Measurements from ENCODE around the gene SETD4. TPM values are rescaled to one million over a fixed set of nuclear protein-coding genes. Genes with fewer than 3 reads are reported as not detected.

Gene SETD4
- polyA plus RNA-seq, 1 experiment: 12.2 TPM

DNA sequence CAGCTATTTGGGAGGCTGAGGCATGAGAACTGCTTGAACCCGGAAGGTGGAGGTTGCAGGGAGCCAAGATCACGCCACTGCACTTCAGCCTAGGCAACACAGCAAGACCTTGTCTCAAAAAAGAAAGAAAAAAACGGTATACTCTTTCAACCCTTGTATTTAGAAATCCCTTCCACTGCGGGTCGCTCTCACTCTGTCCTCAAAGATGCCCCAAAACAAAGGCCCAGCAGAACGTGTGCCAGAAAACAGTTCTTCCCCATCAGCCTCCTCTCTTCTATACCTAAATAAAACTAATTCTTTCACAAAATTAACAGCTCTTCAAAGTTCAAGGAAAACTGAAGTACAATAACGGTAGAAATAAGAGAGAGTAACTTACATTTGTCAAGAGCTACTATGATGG is 13.2 kb downstream of the SETD4 start:
- ChIA-PET CTCF (no interaction called here), POLR2A (no interaction called here)
- no peaks in the 10 kb centered on the region for H3K9me3 ChIP-seq (ENCODE audit: control insufficient read depth, insufficient read depth, low read length)
- DNase-seq (ENCODE audit: low read depth, low spot score): no peak
- H3K27me3 ChIP-seq (ENCODE audit: control insufficient read depth, insufficient read depth, low read length): no peaks in the 10 kb centered on the region
- TF ChIP-seq, protein P1, sequence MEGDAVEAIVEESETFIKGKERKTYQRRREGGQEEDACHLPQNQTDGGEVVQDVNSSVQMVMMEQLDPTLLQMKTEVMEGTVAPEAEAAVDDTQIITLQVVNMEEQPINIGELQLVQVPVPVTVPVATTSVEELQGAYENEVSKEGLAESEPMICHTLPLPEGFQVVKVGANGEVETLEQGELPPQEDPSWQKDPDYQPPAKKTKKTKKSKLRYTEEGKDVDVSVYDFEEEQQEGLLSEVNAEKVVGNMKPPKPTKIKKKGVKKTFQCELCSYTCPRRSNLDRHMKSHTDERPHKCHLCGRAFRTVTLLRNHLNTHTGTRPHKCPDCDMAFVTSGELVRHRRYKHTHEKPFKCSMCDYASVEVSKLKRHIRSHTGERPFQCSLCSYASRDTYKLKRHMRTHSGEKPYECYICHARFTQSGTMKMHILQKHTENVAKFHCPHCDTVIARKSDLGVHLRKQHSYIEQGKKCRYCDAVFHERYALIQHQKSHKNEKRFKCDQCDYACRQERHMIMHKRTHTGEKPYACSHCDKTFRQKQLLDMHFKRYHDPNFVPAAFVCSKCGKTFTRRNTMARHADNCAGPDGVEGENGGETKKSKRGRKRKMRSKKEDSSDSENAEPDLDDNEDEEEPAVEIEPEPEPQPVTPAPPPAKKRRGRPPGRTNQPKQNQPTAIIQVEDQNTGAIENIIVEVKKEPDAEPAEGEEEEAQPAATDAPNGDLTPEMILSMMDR (IDR thresholded peaks at IDR 0.05; ENCODE audit: low read depth, low read length): no peak
- no peak overlapping the region for H3K27ac ChIP-seq (ENCODE audit: low read depth, low read length)
- H3K4me3 ChIP-seq (ENCODE audit: low read depth, low read length): no peak overlapping the region

GRCh38 chr21:36045993-36046392 is 14.3 kb downstream of the SETD4 start:
- POLR2A ChIA-PET: no interaction called here
- Histone ChIP-seq H3K27me3 (ENCODE audit: control insufficient read depth, insufficient read depth, low read length) (no peaks in the 10 kb centered on the region), H3K9me3 (ENCODE audit: control insufficient read depth, insufficient read depth, low read length) (no peaks in the 10 kb centered on the region), H3K27ac (ENCODE audit: low read depth, low read length) (no peak overlapping the region), H3K4me3 (ENCODE audit: low read depth, low read length) (no peak overlapping the region)
- TF ChIP-seq, protein P1 (IDR thresholded peaks at IDR 0.05; ENCODE audit: low read depth, low read length): no peak
- CTCF ChIA-PET: interaction anchor here (1.0 kb wide), 1 partner anchor 80 kb away, joined by 3 read pairs; no protein-coding TSS in a partner anchor
- DNase-seq (ENCODE audit: low read depth, low spot score): no peak

DNA sequence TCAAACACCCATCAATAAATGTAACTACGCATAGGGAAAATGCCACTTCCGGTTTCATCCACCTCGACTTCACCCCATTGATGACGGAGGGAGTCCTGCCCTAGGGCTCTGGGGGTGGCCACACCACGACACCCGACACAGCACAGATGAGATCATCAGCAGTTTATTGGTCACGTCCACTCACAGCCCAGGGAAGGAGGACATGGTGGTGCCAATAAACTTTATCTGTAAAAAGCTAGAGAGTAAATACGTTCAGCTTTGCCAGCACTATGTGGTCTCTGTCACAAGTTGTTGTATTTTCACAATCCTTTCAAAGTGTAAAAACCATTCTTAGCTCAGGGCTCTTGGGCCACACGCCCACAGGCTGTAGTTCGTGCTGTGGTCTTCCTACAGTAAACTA is 16.3 kb downstream of the SETD4 start:
- DNase-seq (ENCODE audit: low read depth, low spot score): no peak
- no peak overlapping the region for H3K4me3 ChIP-seq (ENCODE audit: low read depth, low read length)
- H3K27ac ChIP-seq (ENCODE audit: low read depth, low read length): no peak overlapping the region
- ChIA-PET POLR2A (no interaction called here), CTCF (interaction anchor here (1.7 kb wide), 1 partner anchor 15 kb away, joined by 4 read pairs; no protein-coding TSS in a partner anchor)
- no peaks in the 10 kb centered on the region for H3K9me3 ChIP-seq (ENCODE audit: control insufficient read depth, insufficient read depth, low read length)
- H3K27me3 ChIP-seq (ENCODE audit: control insufficient read depth, insufficient read depth, low read length): no peaks in the 10 kb centered on the region
- TF ChIP-seq, protein P1 (IDR thresholded peaks at IDR 0.05; ENCODE audit: low read depth, low read length): no peak

DNA sequence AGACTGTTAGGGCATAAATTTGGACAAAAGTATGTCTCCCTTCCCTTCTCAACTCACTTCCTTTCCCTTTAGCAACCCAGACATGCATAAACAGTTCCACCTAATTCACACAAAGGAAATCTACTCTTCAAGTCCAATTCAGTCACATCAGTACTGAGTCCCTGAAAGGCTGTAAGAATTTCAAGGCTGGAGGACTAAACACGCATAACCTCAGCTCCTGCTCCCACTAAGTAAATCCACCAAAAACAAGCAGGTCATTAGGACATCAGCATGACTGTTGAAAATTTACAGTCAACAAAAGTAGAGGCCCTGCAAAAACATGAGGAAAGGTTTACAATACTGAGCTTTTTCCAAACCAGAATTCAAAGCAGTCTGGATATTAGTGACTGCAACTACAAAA is 18.4 kb downstream of the SETD4 start:
- CTCF ChIA-PET: interaction anchor here (0.6 to 1.3 kb wide), 3 partner anchors 13 to 192 kb away, joined by 3 to 10 read pairs (median 3); no protein-coding TSS in a partner anchor
- DNase-seq (ENCODE audit: low read depth, low spot score): no peak
- Histone ChIP-seq H3K9me3 (ENCODE audit: control insufficient read depth, insufficient read depth, low read length) (no peaks in the 10 kb centered on the region), H3K27ac (ENCODE audit: low read depth, low read length) (no peak overlapping the region), H3K27me3 (ENCODE audit: control insufficient read depth, insufficient read depth, low read length) (no peaks in the 10 kb centered on the region), H3K4me3 (ENCODE audit: low read depth, low read length) (no peak overlapping the region)
- POLR2A ChIA-PET: no interaction called here
- TF ChIP-seq, protein P1 (IDR thresholded peaks at IDR 0.05; ENCODE audit: low read depth, low read length): no peak

DNA sequence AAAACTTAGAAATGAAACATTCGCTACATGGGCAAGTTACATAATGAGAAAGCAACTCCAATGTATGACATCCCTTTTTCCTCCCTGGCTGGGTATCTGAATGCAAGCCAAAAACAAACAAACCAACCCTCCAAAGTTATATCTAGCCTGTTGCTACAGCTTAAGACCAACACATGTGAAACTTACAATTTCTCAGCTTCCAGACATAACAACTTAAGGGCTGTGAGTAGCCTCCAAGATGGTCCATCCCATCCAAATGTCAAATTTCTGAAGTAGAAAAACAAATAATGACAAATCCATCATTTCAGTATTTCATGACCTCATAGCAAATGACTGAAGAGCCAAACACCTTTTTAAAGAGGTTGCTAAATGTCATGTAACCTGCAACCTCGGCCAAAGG is 19.9 kb downstream of the SETD4 start:
- no peak overlapping the region for H3K27ac ChIP-seq (ENCODE audit: low read depth, low read length)
- POLR2A ChIA-PET: interaction anchor here (0.6 kb wide), 1 partner anchor 20 kb away, joined by 3 read pairs; the partner anchor contains the start of gene SETD4

More for the DNA sequence above, 19.9 kb downstream of the SETD4 start:
- no peak overlapping the region for H3K4me3 ChIP-seq (ENCODE audit: low read depth, low read length)
- H3K9me3 ChIP-seq (ENCODE audit: control insufficient read depth, insufficient read depth, low read length): no peaks in the 10 kb centered on the region
- TF ChIP-seq, protein P1 (IDR thresholded peaks at IDR 0.05; ENCODE audit: low read depth, low read length): no peak
- no peaks in the 10 kb centered on the region for H3K27me3 ChIP-seq (ENCODE audit: control insufficient read depth, insufficient read depth, low read length)
- CTCF ChIA-PET: interaction anchor here (1.3 kb wide), 1 partner anchor 12 kb away, joined by 10 read pairs; no protein-coding TSS in a partner anchor
- no peak for DNase-seq (ENCODE audit: low read depth, low spot score)
